ENCODE measurements around the gene ADAMTS18.

- TF ChIP-seq CTCF (IDR thresholded peaks at IDR 0.05): no peak
- no peak for TF ChIP-seq POLR2A (IDR thresholded peaks at IDR 0.05)
- no peak for TF ChIP-seq POLR2AphosphoS5 (IDR thresholded peaks at IDR 0.05)
These were observed 28.1 kb upstream of the ADAMTS18 start for GRCh38 chr16:77462894-77463293.
